Tibial nerve (tissue), 4 donors: ENCODE data around the gene CADPS. TPM values are rescaled to one million over a fixed set of nuclear protein-coding genes. Genes with fewer than 3 reads are reported as not detected.

Source experiments
- DNase-seq, 2 donors: peaks; one replicate each; pipeline ENCODE4 v3.0.0-alpha.2; 2019; ENCODE audit warnings: low spot score in 2 of 2
- H3K27ac ChIP-seq, 4 donors: fragments of 200-600 bp; sonication (generic) in 3 of 4; one replicate each; pipeline ENCODE4 v1.5.1; 2017 to 2019; ENCODE audit warnings: mild to moderate bottlenecking in 1 of 4
- H3K27me3 ChIP-seq, 2 donors: fragments of 200-600 bp; sonication (generic) in 1 of 2; one replicate each; pipeline versions ENCODE4 v1.5.1 to v1.6.0; 2017 to 2019
- H3K36me3 ChIP-seq, 3 donors: fragments of 200-600 bp; sonication (generic); one replicate each; pipeline ENCODE4 v1.5.1; 2018 to 2019
- H3K4me1 ChIP-seq, 4 donors: fragments of 200-600 bp; sonication (generic) in 3 of 4; one replicate each; pipeline ENCODE4 v1.5.1; 2017 to 2019
- H3K4me3 ChIP-seq, 4 donors: fragments of 200-600 bp; sonication (generic) in 3 of 4; one replicate each; pipeline ENCODE4 v1.5.1; 2017 to 2019; ENCODE audit warnings: mild to moderate bottlenecking in 1 of 4, moderate library complexity in 1 of 4
- H3K9me3 ChIP-seq, 4 donors: fragments of 200-600 bp; sonication (generic) in 3 of 4; one replicate each; pipeline ENCODE4 v1.5.1; 2017 to 2019
- CTCF ChIP-seq, 5 experiments: fragments of 200-600 bp in 3 of 5; fragments of 450-650 bp in 2 of 5; sonication (generic) in 3 of 5; IDR thresholded peaks; one replicate each; pipeline ENCODE4 v1.5.1; 2016 to 2019; ENCODE audit warnings: antibody characterized with exemption in 5 of 5, mild to moderate bottlenecking in 3 of 5, moderate library complexity in 2 of 5
- EP300 ChIP-seq, 2 donors: sonication (generic); formaldehyde crosslinking; IDR thresholded peaks; one replicate each; pipeline ENCODE4 v1.6.1; 2017; ENCODE audit warnings: antibody characterized with exemption in 2 of 2, mild to moderate bottlenecking in 1 of 2
- POLR2A ChIP-seq, 2 donors: fragments of 450-650 bp; IDR thresholded peaks; one replicate each; pipeline ENCODE4 v1.6.1; 2017; ENCODE audit warnings: antibody characterized with exemption in 2 of 2, mild to moderate bottlenecking in 2 of 2, moderate library complexity in 2 of 2
- WGBS, 2 donors: methylation state at CpG; one replicate each; pipeline ENCODE4 v1.1.5; 2018; 5-methylcytosine and 5-hydroxymethylcytosine counted together
- total RNA-seq, 4 donors: library from RNA; depleted of rRNA; stranded (reverse); fragments of >200 nt; gene quantifications; one replicate each; pipeline ENCODE4 v1.1.0, GENCODE V29; 2016

CADPS gene
- total RNA-seq, 4 donors from 2014 or later = 16.2 to 16.7 TPM; not detected in 2

- 42 to 55% methylated on average over 2 of the region's 2 CpGs for WGBS, 2 donors
- no peak for DNase-seq
- H3K9me3 ChIP-seq = no peaks in the 10 kb centered on the region
- TF ChIP-seq CTCF (IDR thresholded peaks at IDR 0.05) = no peak
- TF ChIP-seq EP300 (IDR thresholded peaks at IDR 0.05) = no peak
- no peak for TF ChIP-seq POLR2A (IDR thresholded peaks at IDR 0.05)
- H3K4me3 ChIP-seq = no peak overlapping the region
- H3K36me3 ChIP-seq = no peaks in the 10 kb centered on the region
- H3K27me3 ChIP-seq = no peaks in the 10 kb centered on the region
- H3K4me1 ChIP-seq = no peaks in the 10 kb centered on the region
- H3K27ac ChIP-seq = no peak overlapping the region
These were observed 101.0 kb downstream of the CADPS start for GRCh38 chr3:62774221-62774620.

- Histone ChIP-seq H3K36me3 (no peaks in the 10 kb centered on the region), H3K9me3 (no peaks in the 10 kb centered on the region), H3K4me1 (no peaks in the 10 kb centered on the region), H3K27ac (no peak overlapping the region), H3K27me3 (no peaks in the 10 kb centered on the region), H3K4me3 (no peak overlapping the region)
- TF ChIP-seq POLR2A (IDR thresholded peaks at IDR 0.05) = no peak
- TF ChIP-seq CTCF (IDR thresholded peaks at IDR 0.05) = no peak
- TF ChIP-seq EP300 (IDR thresholded peaks at IDR 0.05) = no peak
- no peak for DNase-seq
- 66 to 76% methylated on average over 7 of the region's 7 CpGs for WGBS, 2 donors
These were observed 103.7 kb downstream of the CADPS start for GRCh38 chr3:62771331-62772072.

GRCh38 chr3:62768896-62769295 is 106.3 kb downstream of the CADPS start:
- no peaks in the 10 kb centered on the region for H3K27me3 ChIP-seq
- no peak overlapping the region for H3K27ac ChIP-seq
- 35 to 39% methylated on average over 2 of the region's 2 CpGs for WGBS, 2 donors
- H3K4me1 ChIP-seq = no peaks in the 10 kb centered on the region
- H3K4me3 ChIP-seq = no peak overlapping the region
- no peak for DNase-seq
- TF ChIP-seq EP300 (IDR thresholded peaks at IDR 0.05) = no peak
- no peak for TF ChIP-seq POLR2A (IDR thresholded peaks at IDR 0.05)
- TF ChIP-seq CTCF (IDR thresholded peaks at IDR 0.05) = no peak
- no peaks in the 10 kb centered on the region for H3K9me3 ChIP-seq
- H3K36me3 ChIP-seq = no peaks in the 10 kb centered on the region

- TF ChIP-seq POLR2A (IDR thresholded peaks at IDR 0.05) (no peak), CTCF (IDR thresholded peaks at IDR 0.05) (no peak), EP300 (IDR thresholded peaks at IDR 0.05) (no peak)
- no peaks in the 10 kb centered on the region for H3K36me3 ChIP-seq
- no peak for DNase-seq
- no peaks in the 10 kb centered on the region for H3K4me1 ChIP-seq
- no peak overlapping the region for H3K27ac ChIP-seq
- H3K4me3 ChIP-seq = no peak overlapping the region
- H3K27me3 ChIP-seq = no peaks in the 10 kb centered on the region
- 72 to 77% methylated on average over 1 of the region's 1 CpG for WGBS, 2 donors
- H3K9me3 ChIP-seq = no peaks in the 10 kb centered on the region
These were observed 113.5 kb downstream of the CADPS start for GRCh38 chr3:62761711-62762110.

GRCh38 chr3:62761311-62761710 is 113.9 kb downstream of the CADPS start:
- TF ChIP-seq CTCF (IDR thresholded peaks at IDR 0.05) (no peak), POLR2A (IDR thresholded peaks at IDR 0.05) (no peak), EP300 (IDR thresholded peaks at IDR 0.05) (no peak)
- Histone ChIP-seq H3K36me3 (no peaks in the 10 kb centered on the region), H3K27ac (no peak overlapping the region)

More at GRCh38 chr3:62761311-62761710, 113.9 kb downstream of the CADPS start:
- H3K9me3 ChIP-seq = no peaks in the 10 kb centered on the region
- H3K4me3 ChIP-seq = no peak overlapping the region
- H3K27me3 ChIP-seq = no peaks in the 10 kb centered on the region
- no peak for DNase-seq
- no peaks in the 10 kb centered on the region for H3K4me1 ChIP-seq
